ENCODE measurements around the gene SCTR.

DNA sequence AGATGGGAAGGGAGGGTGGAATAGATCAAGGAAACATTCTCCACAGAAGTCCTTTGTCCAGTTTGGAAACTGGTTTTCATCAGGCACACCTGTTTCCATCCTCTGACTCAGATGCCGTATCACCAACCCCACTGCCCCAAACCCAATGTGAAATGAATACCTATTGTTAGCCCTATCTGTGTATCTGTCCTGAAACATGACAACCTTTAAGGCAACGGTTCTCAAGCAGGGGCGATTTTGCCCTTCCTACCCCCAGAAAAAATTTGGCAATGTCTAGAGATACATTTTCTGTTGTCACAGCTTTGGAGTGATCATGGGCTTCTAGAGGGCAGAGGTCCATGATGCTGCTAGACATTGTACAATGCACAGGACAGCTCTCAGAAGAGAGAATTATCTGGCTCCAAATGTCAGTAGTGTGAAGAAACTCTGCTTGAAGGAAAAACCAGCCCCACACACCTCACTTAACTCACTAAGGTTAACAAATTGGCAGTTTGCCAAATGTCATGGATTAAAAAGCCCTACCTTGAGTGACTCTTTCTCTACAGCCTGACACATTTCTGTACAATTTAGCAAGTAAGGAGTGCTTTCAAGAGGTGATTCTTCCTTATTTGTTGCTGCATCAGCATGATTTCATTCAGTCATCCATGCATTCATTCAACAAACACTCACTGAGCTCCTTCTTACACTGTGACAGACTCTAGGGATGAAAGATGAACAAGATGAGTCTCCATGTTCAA, 3.4 kb downstream of the SCTR start:
- TF ChIP-seq, protein P1, sequence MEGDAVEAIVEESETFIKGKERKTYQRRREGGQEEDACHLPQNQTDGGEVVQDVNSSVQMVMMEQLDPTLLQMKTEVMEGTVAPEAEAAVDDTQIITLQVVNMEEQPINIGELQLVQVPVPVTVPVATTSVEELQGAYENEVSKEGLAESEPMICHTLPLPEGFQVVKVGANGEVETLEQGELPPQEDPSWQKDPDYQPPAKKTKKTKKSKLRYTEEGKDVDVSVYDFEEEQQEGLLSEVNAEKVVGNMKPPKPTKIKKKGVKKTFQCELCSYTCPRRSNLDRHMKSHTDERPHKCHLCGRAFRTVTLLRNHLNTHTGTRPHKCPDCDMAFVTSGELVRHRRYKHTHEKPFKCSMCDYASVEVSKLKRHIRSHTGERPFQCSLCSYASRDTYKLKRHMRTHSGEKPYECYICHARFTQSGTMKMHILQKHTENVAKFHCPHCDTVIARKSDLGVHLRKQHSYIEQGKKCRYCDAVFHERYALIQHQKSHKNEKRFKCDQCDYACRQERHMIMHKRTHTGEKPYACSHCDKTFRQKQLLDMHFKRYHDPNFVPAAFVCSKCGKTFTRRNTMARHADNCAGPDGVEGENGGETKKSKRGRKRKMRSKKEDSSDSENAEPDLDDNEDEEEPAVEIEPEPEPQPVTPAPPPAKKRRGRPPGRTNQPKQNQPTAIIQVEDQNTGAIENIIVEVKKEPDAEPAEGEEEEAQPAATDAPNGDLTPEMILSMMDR (IDR thresholded peaks at IDR 0.05; ENCODE audit: low read depth, low read length), result no peak
- TF ChIP-seq EZH2phosphoT487 (IDR thresholded peaks at IDR 0.05; ENCODE audit: low read depth), result no peak
